Neural cell (in vitro differentiated cells): ENCODE data around the gene CYGB. TPM values are rescaled to one million over a fixed set of nuclear protein-coding genes. Genes with fewer than 3 reads are reported as not detected.

Experiments
- H2AFZ ChIP-seq: fragments of 200-600, 300-800 bp; sonication (generic), shearing (Covaris generic); 2 replicates; pipeline ENCODE4 v1.6.0; 2014; ENCODE audit warnings: low read depth, mild to moderate bottlenecking, antibody characterized with exemption, low read length, moderate library complexity
- H3F3A ChIP-seq: fragments of 200-600 bp; shearing (Covaris generic); 2 replicates; pipeline ENCODE4 v1.6.1; 2016; ENCODE audit warnings: mild to moderate bottlenecking, moderate library complexity, mixed read lengths, antibody characterized with exemption, low read length; ENCODE audit not compliant: insufficient read depth, poor library complexity, severe bottlenecking
- H3K27ac ChIP-seq: fragments of 200-600, 300-800 bp; sonication (generic), shearing (Covaris generic); 2 replicates; pipeline ENCODE4 v1.5.1; 2014; ENCODE audit warnings: mild to moderate bottlenecking, low read length, moderate library complexity
- H3K27me3 ChIP-seq: fragments of 300-800, 200-600 bp; sonication (generic), shearing (Covaris generic); 2 replicates; pipeline ENCODE4 v1.6.0; 2014; ENCODE audit warnings: mild to moderate bottlenecking, low read depth, low read length, moderate library complexity; ENCODE audit not compliant: insufficient read depth
- H3K36me3 ChIP-seq: fragments of 300-800, 200-600 bp; sonication (generic), shearing (Covaris generic); 2 replicates; pipeline ENCODE4 v1.5.1; 2014; ENCODE audit warnings: mild to moderate bottlenecking, antibody characterized with exemption, low read length, moderate library complexity; ENCODE audit not compliant: insufficient read depth
- H3K4me2 ChIP-seq: fragments of 300-800, 200-600 bp; sonication (generic), shearing (Covaris generic); 2 replicates; pipeline ENCODE4 v1.6.0; 2014; ENCODE audit warnings: mild to moderate bottlenecking, low read length
- H3K4me3 ChIP-seq: fragments of 300-800, 200-600 bp; sonication (generic), shearing (Covaris generic); 2 replicates; pipeline ENCODE4 v1.5.1; 2014; ENCODE audit warnings: mild to moderate bottlenecking, low read length, moderate library complexity
- H3K79me2 ChIP-seq: fragments of 200-600 bp; shearing (Covaris generic); replicated peaks from 2 replicates; pipeline ENCODE4 v1.6.0; 2014; ENCODE audit warnings: mild to moderate bottlenecking, low read length, moderate library complexity; ENCODE audit not compliant: insufficient read depth
- H3K9ac ChIP-seq: fragments of 300-800, 200-600 bp; sonication (generic), shearing (Covaris generic); 2 replicates; pipeline ENCODE4 v1.6.1; 2016; ENCODE audit warnings: mild to moderate bottlenecking, low read length, mixed read lengths
- H3K9me2 ChIP-seq: fragments of 200-600 bp; shearing (Covaris generic); 2 replicates; pipeline ENCODE4 v1.6.1; 2016; ENCODE audit warnings: mild to moderate bottlenecking, low read length, mixed read lengths; ENCODE audit not compliant: insufficient read depth
- H3K9me3 ChIP-seq: fragments of 200-600, 300-800 bp; sonication (generic), shearing (Covaris generic); 2 replicates; pipeline ENCODE4 v1.6.1; 2016; ENCODE audit warnings: mild to moderate bottlenecking, mixed run types, low read length, moderate library complexity, mixed read lengths
- H4K20me1 ChIP-seq: fragments of 200-600 bp; shearing (Covaris generic); 2 replicates; pipeline ENCODE4 v1.6.1; 2016; ENCODE audit warnings: mild to moderate bottlenecking, mixed run types; ENCODE audit not compliant: insufficient read depth
- EP300 ChIP-seq: fragments of 450-650 bp; conservative IDR thresholded peaks from 2 replicates; pipeline ENCODE4 v1.6.1; 2014; ENCODE audit warnings: antibody characterized with exemption, mild to moderate bottlenecking, moderate library complexity; ENCODE audit not compliant: poor library complexity, severe bottlenecking
- EZH2 ChIP-seq: fragments of 200-600, 300-800 bp; shearing (Covaris generic), sonication (generic); IDR thresholded peaks from 2 replicates; pipeline ENCODE4 v1.6.1; 2014; ENCODE audit warnings: antibody characterized with exemption, low read length, borderline replicate concordance, mild to moderate bottlenecking; ENCODE audit not compliant: insufficient read depth, poor library complexity, severe bottlenecking
- MXI1 ChIP-seq: fragments of 450-650 bp; conservative IDR thresholded peaks from 2 replicates; pipeline ENCODE4 v1.6.1; 2014; ENCODE audit warnings: antibody characterized with exemption, mild to moderate bottlenecking; ENCODE audit not compliant: poor library complexity, severe bottlenecking
- POLR2AphosphoS5 ChIP-seq: IDR thresholded peaks from 2 replicates; pipeline ENCODE4 v1.6.1; 2012
- RAD21 ChIP-seq: fragments of 450-650 bp; conservative IDR thresholded peaks from 2 replicates; pipeline ENCODE4 v1.6.1; 2014; ENCODE audit warnings: antibody characterized with exemption, mild to moderate bottlenecking, moderate library complexity
- SMC3 ChIP-seq: fragments of 450-650 bp; conservative IDR thresholded peaks from 2 replicates; pipeline ENCODE4 v1.6.1; 2014; ENCODE audit warnings: antibody characterized with exemption, mild to moderate bottlenecking, moderate library complexity; ENCODE audit not compliant: poor library complexity
- TAF1 ChIP-seq: IDR thresholded peaks from 2 replicates; pipeline ENCODE4 v1.6.1; 2012; ENCODE audit warnings: low read depth
- polyA plus RNA-seq: library from polyadenylated mRNA; depleted of rRNA; stranded (reverse); fragments of >200 nt; gene quantifications from 2 replicates; pipeline ENCODE4 v1.2.3, GENCODE V29; 2014
- TF ChIP-seq, protein P1 (sequence below): IDR thresholded peaks from 2 replicates; pipeline ENCODE4 v1.6.1; 2012; ENCODE audit warnings: borderline replicate concordance
- TF ChIP-seq, protein P2 (sequence below): fragments of 450-650 bp; IDR thresholded peaks from 2 replicates; pipeline ENCODE4 v1.5.1; 2014; ENCODE audit warnings: antibody characterized with exemption, mild to moderate bottlenecking, moderate library complexity; ENCODE audit not compliant: poor library complexity, severe bottlenecking

CYGB gene
- polyA plus RNA-seq, 1 donor from 2014 or later = 12.9 TPM

DNA sequence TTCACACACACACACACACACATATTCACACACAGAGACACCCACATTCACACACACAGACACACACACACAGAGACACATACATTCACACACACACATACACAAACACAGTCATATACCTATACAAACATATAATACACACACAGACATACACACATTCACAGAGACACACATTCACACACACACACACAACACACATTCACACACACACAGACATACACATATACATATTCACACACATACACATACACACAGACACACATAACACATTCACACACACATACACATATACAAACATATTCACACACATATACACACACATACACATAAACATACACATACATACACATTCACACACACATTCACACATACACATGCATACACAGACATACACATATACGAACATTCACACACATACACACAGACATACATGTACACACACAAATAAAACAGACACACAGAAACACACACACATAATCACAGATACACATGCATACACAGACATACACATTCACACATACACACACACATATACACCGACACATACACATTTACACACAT lies 10.2 kb upstream of the CYGB start (continued):
- TF ChIP-seq RAD21 = no peak

DNA sequence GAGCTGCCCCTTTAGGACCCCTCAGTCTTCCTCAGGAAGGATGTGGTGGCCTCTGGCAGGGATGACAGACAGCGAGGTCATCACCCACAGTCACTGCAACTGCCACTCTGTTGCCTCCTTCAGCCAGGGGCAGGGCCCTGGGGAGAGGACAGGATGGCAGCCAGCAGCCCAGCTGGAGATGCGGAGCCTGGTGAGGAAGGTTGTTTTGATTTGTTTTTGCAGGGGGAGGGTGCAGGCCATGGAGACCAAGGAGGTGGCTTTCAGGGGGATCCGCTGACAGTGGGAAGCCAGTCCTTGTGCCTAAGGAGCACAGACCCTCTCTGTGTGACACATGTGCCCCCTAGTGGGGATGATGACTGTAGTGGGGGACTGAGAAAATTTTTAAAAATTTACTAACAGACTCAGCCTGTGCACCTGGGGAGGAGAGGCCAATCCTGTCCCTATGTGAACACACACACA lies 9.7 kb upstream of the CYGB start:
- TF ChIP-seq EZH2 (no peak), RAD21 (peak; percentile 91), TAF1 (no peak), SMC3 (peak; percentile 91), MXI1 (no peak)
- TF ChIP-seq, protein P1, sequence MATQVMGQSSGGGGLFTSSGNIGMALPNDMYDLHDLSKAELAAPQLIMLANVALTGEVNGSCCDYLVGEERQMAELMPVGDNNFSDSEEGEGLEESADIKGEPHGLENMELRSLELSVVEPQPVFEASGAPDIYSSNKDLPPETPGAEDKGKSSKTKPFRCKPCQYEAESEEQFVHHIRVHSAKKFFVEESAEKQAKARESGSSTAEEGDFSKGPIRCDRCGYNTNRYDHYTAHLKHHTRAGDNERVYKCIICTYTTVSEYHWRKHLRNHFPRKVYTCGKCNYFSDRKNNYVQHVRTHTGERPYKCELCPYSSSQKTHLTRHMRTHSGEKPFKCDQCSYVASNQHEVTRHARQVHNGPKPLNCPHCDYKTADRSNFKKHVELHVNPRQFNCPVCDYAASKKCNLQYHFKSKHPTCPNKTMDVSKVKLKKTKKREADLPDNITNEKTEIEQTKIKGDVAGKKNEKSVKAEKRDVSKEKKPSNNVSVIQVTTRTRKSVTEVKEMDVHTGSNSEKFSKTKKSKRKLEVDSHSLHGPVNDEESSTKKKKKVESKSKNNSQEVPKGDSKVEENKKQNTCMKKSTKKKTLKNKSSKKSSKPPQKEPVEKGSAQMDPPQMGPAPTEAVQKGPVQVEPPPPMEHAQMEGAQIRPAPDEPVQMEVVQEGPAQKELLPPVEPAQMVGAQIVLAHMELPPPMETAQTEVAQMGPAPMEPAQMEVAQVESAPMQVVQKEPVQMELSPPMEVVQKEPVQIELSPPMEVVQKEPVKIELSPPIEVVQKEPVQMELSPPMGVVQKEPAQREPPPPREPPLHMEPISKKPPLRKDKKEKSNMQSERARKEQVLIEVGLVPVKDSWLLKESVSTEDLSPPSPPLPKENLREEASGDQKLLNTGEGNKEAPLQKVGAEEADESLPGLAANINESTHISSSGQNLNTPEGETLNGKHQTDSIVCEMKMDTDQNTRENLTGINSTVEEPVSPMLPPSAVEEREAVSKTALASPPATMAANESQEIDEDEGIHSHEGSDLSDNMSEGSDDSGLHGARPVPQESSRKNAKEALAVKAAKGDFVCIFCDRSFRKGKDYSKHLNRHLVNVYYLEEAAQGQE = no peak
- TF ChIP-seq, protein P2, sequence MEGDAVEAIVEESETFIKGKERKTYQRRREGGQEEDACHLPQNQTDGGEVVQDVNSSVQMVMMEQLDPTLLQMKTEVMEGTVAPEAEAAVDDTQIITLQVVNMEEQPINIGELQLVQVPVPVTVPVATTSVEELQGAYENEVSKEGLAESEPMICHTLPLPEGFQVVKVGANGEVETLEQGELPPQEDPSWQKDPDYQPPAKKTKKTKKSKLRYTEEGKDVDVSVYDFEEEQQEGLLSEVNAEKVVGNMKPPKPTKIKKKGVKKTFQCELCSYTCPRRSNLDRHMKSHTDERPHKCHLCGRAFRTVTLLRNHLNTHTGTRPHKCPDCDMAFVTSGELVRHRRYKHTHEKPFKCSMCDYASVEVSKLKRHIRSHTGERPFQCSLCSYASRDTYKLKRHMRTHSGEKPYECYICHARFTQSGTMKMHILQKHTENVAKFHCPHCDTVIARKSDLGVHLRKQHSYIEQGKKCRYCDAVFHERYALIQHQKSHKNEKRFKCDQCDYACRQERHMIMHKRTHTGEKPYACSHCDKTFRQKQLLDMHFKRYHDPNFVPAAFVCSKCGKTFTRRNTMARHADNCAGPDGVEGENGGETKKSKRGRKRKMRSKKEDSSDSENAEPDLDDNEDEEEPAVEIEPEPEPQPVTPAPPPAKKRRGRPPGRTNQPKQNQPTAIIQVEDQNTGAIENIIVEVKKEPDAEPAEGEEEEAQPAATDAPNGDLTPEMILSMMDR = peak; percentile 91
- Histone ChIP-seq H3K79me2 (no peaks in the 10 kb centered on the region), H3K36me3 (no peaks in the 10 kb centered on the region), H3K27ac (no peak overlapping the region), H3F3A (no peaks in the 10 kb centered on the region), H3K9me3 (no peaks in the 10 kb centered on the region), H3K4me3 (no peak overlapping the region), H3K9me2 (no peaks in the 10 kb centered on the region), H3K27me3 (no peaks in the 10 kb centered on the region), H2AFZ (no peak overlapping the region), H4K20me1 (no peaks in the 10 kb centered on the region), H3K4me2 (no peak overlapping the region), H3K9ac (no peak overlapping the region)

DNA sequence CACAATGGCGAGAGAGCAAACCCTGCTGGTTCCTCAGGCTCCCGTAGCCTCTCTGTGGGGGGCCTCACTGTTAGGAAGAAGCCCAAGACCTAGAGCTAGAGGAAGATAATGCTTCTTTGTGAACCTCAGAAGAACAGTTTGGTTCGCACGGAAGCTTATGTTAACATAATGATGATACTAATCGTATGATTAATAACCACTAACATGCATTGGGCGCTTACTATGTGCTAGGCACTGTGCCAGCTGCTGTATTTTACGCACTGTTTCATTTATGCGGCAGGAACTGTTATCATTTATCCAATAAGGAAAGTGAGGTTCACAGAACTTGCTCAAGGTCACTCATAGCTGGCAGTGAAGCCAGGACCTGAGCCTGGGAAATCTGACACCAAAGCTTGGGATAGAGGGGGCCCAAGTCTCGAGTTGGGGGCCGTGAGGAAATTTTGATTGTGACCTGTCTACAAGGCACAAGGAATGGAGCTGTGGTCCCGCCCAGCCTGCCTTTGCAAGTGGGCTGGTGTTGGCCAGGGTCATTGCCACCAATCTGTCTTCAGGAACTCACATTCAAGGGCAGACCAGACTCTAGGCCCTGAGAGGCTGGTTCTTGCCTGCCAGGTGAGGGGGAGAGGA lies 9.2 kb upstream of the CYGB start:
- Histone ChIP-seq H3K27me3 (no peaks in the 10 kb centered on the region), H3K27ac (no peak overlapping the region), H4K20me1 (no peaks in the 10 kb centered on the region), H3K9me2 (no peaks in the 10 kb centered on the region), H3K4me2 (no peak overlapping the region), H3K79me2 (no peaks in the 10 kb centered on the region), H2AFZ (no peak overlapping the region), H3K36me3 (no peaks in the 10 kb centered on the region), H3K9me3 (no peaks in the 10 kb centered on the region), H3F3A (no peaks in the 10 kb centered on the region), H3K9ac (peak overlapping the region; percentile 25), H3K4me3 (no peak overlapping the region)
- TF ChIP-seq POLR2AphosphoS5 (no peak), TAF1 (no peak), SMC3 (no peak), EZH2 (no peak), EP300 (no peak), MXI1 (no peak), RAD21 (no peak)
- TF ChIP-seq, protein P2 = no peak
- TF ChIP-seq, protein P1 = no peak
